Measurements from ENCODE around the gene POU2F2.

The POU2F2 gene

GRCh38 chr19:42068756-42069571 is 63.3 kb downstream of the POU2F2 start:
- Histone ChIP-seq H2AFZ (ENCODE audit: low read length, unreplicated experiment) (no peak overlapping the region), H3K36me3 (ENCODE audit: insufficient read depth, low read length) (no peaks in the 10 kb centered on the region), H3K27ac (ENCODE audit: low read depth, low read length) (no peak overlapping the region), H3K4me1 (ENCODE audit: control insufficient read depth, insufficient read depth, low read length, unreplicated experiment) (no peaks in the 10 kb centered on the region), H3K27me3 (ENCODE audit: insufficient read depth, low read length) (peaks cover 38% of the 10 kb centered on the region), H3K4me3 (ENCODE audit: low read depth, low read length) (no peak overlapping the region), H3K79me2 (ENCODE audit: control insufficient read depth, insufficient read depth, low read length, unreplicated experiment) (no peaks in the 10 kb centered on the region)

- H3K36me3 ChIP-seq (ENCODE audit: insufficient read depth, low read length) = no peaks in the 10 kb centered on the region
- no peak overlapping the region for H2AFZ ChIP-seq (ENCODE audit: low read length, unreplicated experiment)
- H3K79me2 ChIP-seq (ENCODE audit: control insufficient read depth, insufficient read depth, low read length, unreplicated experiment) = no peaks in the 10 kb centered on the region
- H3K4me1 ChIP-seq (ENCODE audit: control insufficient read depth, insufficient read depth, low read length, unreplicated experiment) = no peaks in the 10 kb centered on the region
- H3K27ac ChIP-seq (ENCODE audit: low read depth, low read length) = no peak overlapping the region
- H3K4me3 ChIP-seq (ENCODE audit: low read depth, low read length) = no peak overlapping the region
- peaks cover 38% of the 10 kb centered on the region for H3K27me3 ChIP-seq (ENCODE audit: insufficient read depth, low read length)
Measured at GRCh38 chr19:42068361-42068755, 63.9 kb downstream of the POU2F2 start.

DNA sequence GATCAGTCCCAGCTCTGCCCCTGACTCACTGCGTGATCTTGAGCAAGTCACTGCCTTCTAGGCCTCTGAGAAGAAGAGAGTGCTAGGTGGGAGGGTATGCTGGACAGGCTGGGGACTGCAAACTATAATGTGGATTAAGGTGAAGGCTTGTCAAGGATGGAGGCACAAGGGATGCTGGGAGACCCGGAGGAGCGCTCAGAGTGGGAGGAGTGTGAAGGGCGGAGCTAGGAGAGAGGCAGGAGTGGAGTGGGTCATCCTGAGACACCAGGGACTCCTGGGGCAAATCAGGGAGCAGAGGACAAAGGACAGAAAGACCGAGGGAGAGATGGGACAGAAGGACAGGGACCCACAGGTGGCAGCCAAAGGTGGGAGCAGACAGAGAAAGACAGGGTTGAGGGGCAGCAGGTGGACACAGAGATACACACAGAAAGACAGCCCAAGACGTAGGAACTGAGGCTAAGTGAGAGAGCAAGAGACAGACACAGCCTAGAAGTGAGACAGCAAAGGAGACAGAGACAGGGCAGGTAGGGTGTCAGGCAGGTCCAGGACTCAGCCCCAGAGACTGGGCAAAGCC is 64.8 kb downstream of the POU2F2 start:
- Histone ChIP-seq H3K36me3 (ENCODE audit: insufficient read depth, low read length) (no peaks in the 10 kb centered on the region), H3K27ac (ENCODE audit: low read depth, low read length) (no peak overlapping the region), H3K27me3 (ENCODE audit: insufficient read depth, low read length) (peaks cover 38% of the 10 kb centered on the region)

DNA sequence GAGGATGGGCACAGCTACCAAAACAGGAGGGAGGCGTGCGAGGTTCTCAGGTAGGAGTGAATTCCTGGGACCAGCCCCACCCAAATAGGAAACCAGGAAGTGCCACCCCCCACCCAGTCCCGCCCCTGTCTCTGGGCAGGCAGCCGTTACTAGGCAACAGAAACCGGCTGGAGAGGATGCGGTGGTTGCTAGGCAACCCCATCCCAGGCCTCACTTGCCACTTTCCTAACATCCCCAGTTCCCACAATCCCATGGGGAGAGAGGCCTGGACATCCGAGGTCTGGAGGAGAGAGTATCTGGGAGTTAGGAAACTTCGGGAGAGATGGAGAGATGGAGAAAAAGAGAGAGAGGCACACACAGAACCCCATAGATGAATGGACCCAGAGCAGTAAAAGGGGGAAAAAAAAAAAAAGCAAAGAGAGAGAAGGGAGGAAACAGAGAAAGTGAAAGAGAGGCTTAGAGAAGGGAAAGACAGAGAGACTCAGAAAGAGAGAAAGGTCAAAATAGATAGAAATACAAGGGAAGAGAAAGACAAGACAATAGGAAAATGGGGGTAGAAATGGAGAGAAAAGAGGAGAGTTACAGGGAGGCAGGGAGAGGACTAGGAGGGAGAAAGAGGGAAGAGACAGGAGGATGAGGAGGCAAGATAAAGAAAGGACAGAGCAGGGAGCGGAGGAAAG is 66.0 kb downstream of the POU2F2 start:
- Histone ChIP-seq H3K27me3 (ENCODE audit: insufficient read depth, low read length) (peaks cover 38% of the 10 kb centered on the region), H3K4me1 (ENCODE audit: control insufficient read depth, insufficient read depth, low read length, unreplicated experiment) (no peaks in the 10 kb centered on the region), H3K36me3 (ENCODE audit: insufficient read depth, low read length) (no peaks in the 10 kb centered on the region), H3K4me3 (ENCODE audit: low read depth, low read length) (no peak overlapping the region), H2AFZ (ENCODE audit: low read length, unreplicated experiment) (no peak overlapping the region), H3K79me2 (ENCODE audit: control insufficient read depth, insufficient read depth, low read length, unreplicated experiment) (no peaks in the 10 kb centered on the region), H3K27ac (ENCODE audit: low read depth, low read length) (no peak overlapping the region)

More for the DNA sequence above, 64.8 kb downstream of the POU2F2 start:
- H2AFZ ChIP-seq (ENCODE audit: low read length, unreplicated experiment) = no peak overlapping the region
- no peak overlapping the region for H3K4me3 ChIP-seq (ENCODE audit: low read depth, low read length)
- H3K4me1 ChIP-seq (ENCODE audit: control insufficient read depth, insufficient read depth, low read length, unreplicated experiment) = no peaks in the 10 kb centered on the region
- no peaks in the 10 kb centered on the region for H3K79me2 ChIP-seq (ENCODE audit: control insufficient read depth, insufficient read depth, low read length, unreplicated experiment)

DNA sequence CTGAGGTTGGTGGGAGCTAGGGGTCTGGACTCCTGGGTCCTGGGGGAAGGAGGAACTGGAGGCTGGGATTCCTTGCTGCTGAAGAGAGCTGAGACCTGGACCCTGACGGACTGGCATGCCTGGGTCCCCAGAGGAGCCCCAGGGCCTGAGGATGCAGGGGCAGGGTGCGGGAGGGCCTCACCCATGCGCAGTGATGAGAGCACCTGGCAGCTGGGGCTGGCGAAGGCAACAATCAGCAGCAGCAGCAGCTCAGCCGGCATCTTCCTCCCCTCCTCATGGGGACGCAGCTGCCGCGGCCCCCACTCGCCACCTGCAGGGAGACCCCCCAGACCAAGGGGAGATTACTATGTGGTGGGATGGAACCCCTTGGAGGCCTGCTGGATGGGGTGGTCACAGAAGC is 66.7 kb downstream of the POU2F2 start:
- H3K4me1 ChIP-seq (ENCODE audit: control insufficient read depth, insufficient read depth, low read length, unreplicated experiment) = no peaks in the 10 kb centered on the region
- H2AFZ ChIP-seq (ENCODE audit: low read length, unreplicated experiment) = no peak overlapping the region
- H3K36me3 ChIP-seq (ENCODE audit: insufficient read depth, low read length) = no peaks in the 10 kb centered on the region
- H3K79me2 ChIP-seq (ENCODE audit: control insufficient read depth, insufficient read depth, low read length, unreplicated experiment) = no peaks in the 10 kb centered on the region
- peaks cover 38% of the 10 kb centered on the region for H3K27me3 ChIP-seq (ENCODE audit: insufficient read depth, low read length)
- no peak overlapping the region for H3K4me3 ChIP-seq (ENCODE audit: low read depth, low read length)
- H3K27ac ChIP-seq (ENCODE audit: low read depth, low read length) = no peak overlapping the region

DNA sequence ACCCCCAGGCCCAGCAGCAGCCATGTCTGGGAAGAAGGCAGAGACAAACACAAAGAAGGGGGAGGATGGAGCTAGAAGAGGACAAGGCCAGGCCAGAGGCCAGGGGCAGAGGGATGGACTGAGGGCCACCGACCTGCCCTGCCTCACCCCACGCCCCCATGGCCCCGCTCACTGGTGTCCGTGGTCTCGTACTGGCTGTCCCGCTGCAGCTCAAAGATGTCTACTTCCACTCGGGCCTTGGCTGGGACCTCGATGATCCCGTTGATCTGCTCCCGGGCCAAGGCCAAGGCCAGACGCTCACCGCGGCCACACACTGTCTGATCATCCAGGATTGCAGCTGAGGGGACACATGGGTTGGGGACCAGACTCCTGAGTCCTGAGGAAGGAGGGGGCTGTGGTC is 67.2 kb downstream of the POU2F2 start:
- H3K79me2 ChIP-seq (ENCODE audit: control insufficient read depth, insufficient read depth, low read length, unreplicated experiment) = no peaks in the 10 kb centered on the region
- no peaks in the 10 kb centered on the region for H3K36me3 ChIP-seq (ENCODE audit: insufficient read depth, low read length)
- H3K27ac ChIP-seq (ENCODE audit: low read depth, low read length) = no peak overlapping the region
- H3K4me1 ChIP-seq (ENCODE audit: control insufficient read depth, insufficient read depth, low read length, unreplicated experiment) = no peaks in the 10 kb centered on the region
- H3K27me3 ChIP-seq (ENCODE audit: insufficient read depth, low read length) = peaks cover 38% of the 10 kb centered on the region
- H3K4me3 ChIP-seq (ENCODE audit: low read depth, low read length) = no peak overlapping the region
- H2AFZ ChIP-seq (ENCODE audit: low read length, unreplicated experiment) = no peak overlapping the region

- Histone ChIP-seq H3K79me2 (ENCODE audit: control insufficient read depth, insufficient read depth, low read length, unreplicated experiment) (no peaks in the 10 kb centered on the region), H3K4me3 (ENCODE audit: low read depth, low read length) (no peak overlapping the region), H3K27me3 (ENCODE audit: insufficient read depth, low read length) (peaks cover 32% of the 10 kb centered on the region), H3K4me1 (ENCODE audit: control insufficient read depth, insufficient read depth, low read length, unreplicated experiment) (no peaks in the 10 kb centered on the region), H3K27ac (ENCODE audit: low read depth, low read length) (no peak overlapping the region), H3K36me3 (ENCODE audit: insufficient read depth, low read length) (no peaks in the 10 kb centered on the region), H2AFZ (ENCODE audit: low read length, unreplicated experiment) (no peak overlapping the region)
Measured at GRCh38 chr19:42064432-42064831, 67.8 kb downstream of the POU2F2 start.

GRCh38 chr19:42062381-42062780 is 69.9 kb downstream of the POU2F2 start:
- no peak overlapping the region for H2AFZ ChIP-seq (ENCODE audit: low read length, unreplicated experiment)
- H3K36me3 ChIP-seq (ENCODE audit: insufficient read depth, low read length) = no peaks in the 10 kb centered on the region
- H3K79me2 ChIP-seq (ENCODE audit: control insufficient read depth, insufficient read depth, low read length, unreplicated experiment) = no peaks in the 10 kb centered on the region
- no peaks in the 10 kb centered on the region for H3K4me1 ChIP-seq (ENCODE audit: control insufficient read depth, insufficient read depth, low read length, unreplicated experiment)
- peaks cover 13% of the 10 kb centered on the region for H3K27me3 ChIP-seq (ENCODE audit: insufficient read depth, low read length)
- no peak overlapping the region for H3K4me3 ChIP-seq (ENCODE audit: low read depth, low read length)
- H3K27ac ChIP-seq (ENCODE audit: low read depth, low read length) = no peak overlapping the region

DNA sequence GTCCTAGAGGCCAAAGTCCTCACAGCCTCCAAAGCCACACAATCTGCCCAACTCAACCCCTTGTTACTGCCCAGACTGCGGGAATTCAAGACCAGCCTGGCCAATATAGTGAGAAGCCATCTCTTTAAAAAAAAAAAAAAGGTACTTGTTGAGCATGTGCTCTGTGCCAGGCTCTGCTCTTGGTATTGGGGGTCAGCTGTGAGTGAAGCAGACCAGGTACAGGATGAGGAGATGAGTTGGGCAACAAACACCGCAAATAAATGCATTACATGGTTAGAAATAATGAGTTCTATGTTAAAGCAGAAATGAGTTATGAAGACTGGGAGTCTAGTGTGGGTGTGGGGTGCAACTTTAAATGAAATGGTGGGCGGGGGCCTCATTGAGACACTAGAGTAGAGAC is 72.1 kb downstream of the POU2F2 start:
- H3K4me1 ChIP-seq (ENCODE audit: control insufficient read depth, insufficient read depth, low read length, unreplicated experiment) = no peaks in the 10 kb centered on the region
- no peaks in the 10 kb centered on the region for H3K27me3 ChIP-seq (ENCODE audit: insufficient read depth, low read length)
- no peak overlapping the region for H3K4me3 ChIP-seq (ENCODE audit: low read depth, low read length)
- no peaks in the 10 kb centered on the region for H3K79me2 ChIP-seq (ENCODE audit: control insufficient read depth, insufficient read depth, low read length, unreplicated experiment)
- no peak overlapping the region for H3K27ac ChIP-seq (ENCODE audit: low read depth, low read length)
- no peaks in the 10 kb centered on the region for H3K36me3 ChIP-seq (ENCODE audit: insufficient read depth, low read length)
- H2AFZ ChIP-seq (ENCODE audit: low read length, unreplicated experiment) = no peak overlapping the region

DNA sequence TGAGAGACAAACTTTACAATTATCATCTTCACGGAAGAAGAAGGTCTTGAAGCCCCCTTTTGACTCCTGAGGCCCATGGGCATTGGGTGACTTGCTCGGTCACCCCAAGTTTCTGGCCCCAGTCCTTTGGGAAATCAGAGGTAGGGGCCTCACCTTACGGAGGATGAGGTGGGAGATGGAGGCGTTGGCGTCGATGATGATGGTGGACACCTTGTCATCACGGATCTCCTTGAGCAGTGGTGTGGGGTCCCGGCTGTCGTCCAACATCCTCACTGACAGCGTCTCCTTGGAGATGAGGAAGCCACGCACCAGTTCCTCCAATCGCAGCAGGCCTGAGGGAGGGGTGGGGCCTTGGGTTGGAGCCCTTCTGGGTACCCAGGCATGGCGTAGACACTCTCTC is 73.0 kb downstream of the POU2F2 start:
- H3K4me3 ChIP-seq (ENCODE audit: low read depth, low read length) = no peak overlapping the region
- no peaks in the 10 kb centered on the region for H3K36me3 ChIP-seq (ENCODE audit: insufficient read depth, low read length)
- no peak overlapping the region for H3K27ac ChIP-seq (ENCODE audit: low read depth, low read length)
- H2AFZ ChIP-seq (ENCODE audit: low read length, unreplicated experiment) = no peak overlapping the region
- H3K79me2 ChIP-seq (ENCODE audit: control insufficient read depth, insufficient read depth, low read length, unreplicated experiment) = no peaks in the 10 kb centered on the region
- H3K27me3 ChIP-seq (ENCODE audit: insufficient read depth, low read length) = no peaks in the 10 kb centered on the region
- no peaks in the 10 kb centered on the region for H3K4me1 ChIP-seq (ENCODE audit: control insufficient read depth, insufficient read depth, low read length, unreplicated experiment)

DNA sequence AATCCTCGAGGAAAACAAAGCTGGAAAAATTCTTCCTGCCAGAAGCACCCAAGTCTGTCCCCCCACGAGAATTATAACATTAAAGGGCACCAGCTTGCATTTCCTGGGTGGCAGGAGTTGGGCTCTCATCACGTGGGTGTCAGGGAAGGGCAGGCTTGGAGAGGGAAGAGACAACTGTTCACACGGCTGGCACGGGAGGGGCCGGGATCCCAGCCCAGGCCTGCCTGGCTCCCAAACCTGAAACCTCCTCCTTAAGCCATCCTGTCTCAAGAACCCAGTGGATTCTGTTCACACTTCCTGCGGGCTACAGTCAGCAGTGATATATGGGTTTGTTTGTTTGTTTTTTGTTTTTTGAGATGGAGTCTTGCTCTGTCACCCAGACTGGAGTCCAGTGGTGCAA is 74.4 kb downstream of the POU2F2 start:
- Histone ChIP-seq H3K27me3 (ENCODE audit: insufficient read depth, low read length) (no peaks in the 10 kb centered on the region), H3K36me3 (ENCODE audit: insufficient read depth, low read length) (no peaks in the 10 kb centered on the region), H3K4me1 (ENCODE audit: control insufficient read depth, insufficient read depth, low read length, unreplicated experiment) (no peaks in the 10 kb centered on the region), H2AFZ (ENCODE audit: low read length, unreplicated experiment) (no peak overlapping the region), H3K27ac (ENCODE audit: low read depth, low read length) (no peak overlapping the region), H3K4me3 (ENCODE audit: low read depth, low read length) (no peak overlapping the region), H3K79me2 (ENCODE audit: control insufficient read depth, insufficient read depth, low read length, unreplicated experiment) (no peaks in the 10 kb centered on the region)

All from ACC112 (cell line).